Hippocampal formation (tissue), 2 donors: ENCODE results near the gene CSPG5.

Source experiments
- DNase-seq, 2 donors: peaks; one replicate each; lab custom pipeline; 2025; lab: John Stamatoyannopoulos, UW

Gene CSPG5, protein sequence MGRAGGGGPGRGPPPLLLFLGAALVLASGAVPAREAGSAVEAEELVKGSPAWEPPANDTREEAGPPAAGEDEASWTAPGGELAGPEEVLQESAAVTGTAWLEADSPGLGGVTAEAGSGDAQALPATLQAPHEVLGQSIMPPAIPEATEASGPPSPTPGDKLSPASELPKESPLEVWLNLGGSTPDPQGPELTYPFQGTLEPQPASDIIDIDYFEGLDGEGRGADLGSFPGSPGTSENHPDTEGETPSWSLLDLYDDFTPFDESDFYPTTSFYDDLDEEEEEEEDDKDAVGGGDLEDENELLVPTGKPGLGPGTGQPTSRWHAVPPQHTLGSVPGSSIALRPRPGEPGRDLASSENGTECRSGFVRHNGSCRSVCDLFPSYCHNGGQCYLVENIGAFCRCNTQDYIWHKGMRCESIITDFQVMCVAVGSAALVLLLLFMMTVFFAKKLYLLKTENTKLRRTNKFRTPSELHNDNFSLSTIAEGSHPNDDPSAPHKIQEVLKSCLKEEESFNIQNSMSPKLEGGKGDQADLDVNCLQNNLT

DNA sequence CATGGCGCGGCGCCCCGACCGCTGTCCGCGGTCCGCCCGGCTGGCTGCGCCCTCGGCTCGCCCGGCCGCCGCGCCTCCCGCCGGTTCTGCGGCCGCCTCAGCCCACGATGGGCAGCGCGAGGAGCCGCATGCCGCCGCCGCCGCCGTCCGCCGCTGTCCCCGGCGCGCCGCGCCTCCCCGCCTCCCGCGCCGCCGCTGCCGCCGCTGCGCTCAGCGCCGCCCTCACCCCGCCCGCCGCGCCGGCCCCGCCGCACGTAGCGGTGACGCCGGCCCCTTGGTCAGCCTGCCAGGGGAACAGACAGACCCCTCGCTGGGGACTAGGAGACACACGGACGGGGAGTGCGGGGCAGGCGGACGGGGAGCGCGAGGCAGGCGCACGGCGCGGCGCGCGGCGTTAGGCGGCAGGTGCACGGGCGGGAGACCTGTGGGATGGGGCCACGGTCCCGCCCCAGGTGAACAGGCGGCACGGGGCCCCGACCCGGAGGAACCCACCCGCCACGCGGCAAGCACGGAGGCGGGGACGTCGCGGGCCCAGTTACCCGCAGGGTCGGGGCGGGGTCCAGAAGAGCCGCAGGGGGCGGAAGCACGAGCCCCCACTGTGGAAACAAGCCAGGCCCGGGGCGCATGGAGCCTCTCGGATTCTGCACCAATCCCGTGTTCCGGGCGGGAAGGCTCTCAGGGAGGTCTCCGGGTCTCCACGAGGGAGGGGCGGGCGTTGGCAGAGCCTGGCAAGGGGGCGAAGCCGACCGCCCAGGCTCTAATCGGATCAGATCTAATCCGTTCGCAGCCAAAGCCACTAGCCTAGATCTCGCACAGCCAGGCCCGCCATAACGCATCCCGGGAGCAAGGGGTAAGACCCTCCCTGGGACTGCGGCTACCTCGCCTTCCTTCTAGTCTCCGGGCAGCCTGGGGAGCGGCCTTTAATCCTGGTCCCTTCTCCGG is at the start of gene CSPG5:
TSS of gene CSPG5 (minus strand) at position 175 of the 942 bp plus-strand sequence. CDS start at position 3, 172 bp downstream.
- DNase-seq = peak; percentile 22 to 23

DNA sequence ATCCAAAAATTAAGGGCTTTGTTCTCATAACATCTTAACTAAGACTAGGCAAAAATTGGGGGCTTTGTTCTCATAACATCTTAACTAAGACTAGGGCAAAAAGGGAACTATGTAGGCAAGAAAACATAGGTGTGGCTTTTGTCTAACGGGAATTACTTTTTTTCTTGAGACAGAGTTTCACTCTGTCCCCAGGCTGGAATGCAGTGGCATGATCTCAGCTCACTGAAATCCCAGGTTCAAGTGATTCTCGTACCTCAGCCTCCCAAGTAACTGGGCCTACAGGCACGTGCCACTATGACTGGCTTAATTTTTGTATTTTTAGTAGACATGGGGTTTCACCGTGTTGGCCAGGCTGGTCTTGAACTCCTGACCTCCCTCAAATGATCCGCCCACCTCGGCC is 49.8 kb upstream of the CSPG5 start:
- no peak for DNase-seq

DNA sequence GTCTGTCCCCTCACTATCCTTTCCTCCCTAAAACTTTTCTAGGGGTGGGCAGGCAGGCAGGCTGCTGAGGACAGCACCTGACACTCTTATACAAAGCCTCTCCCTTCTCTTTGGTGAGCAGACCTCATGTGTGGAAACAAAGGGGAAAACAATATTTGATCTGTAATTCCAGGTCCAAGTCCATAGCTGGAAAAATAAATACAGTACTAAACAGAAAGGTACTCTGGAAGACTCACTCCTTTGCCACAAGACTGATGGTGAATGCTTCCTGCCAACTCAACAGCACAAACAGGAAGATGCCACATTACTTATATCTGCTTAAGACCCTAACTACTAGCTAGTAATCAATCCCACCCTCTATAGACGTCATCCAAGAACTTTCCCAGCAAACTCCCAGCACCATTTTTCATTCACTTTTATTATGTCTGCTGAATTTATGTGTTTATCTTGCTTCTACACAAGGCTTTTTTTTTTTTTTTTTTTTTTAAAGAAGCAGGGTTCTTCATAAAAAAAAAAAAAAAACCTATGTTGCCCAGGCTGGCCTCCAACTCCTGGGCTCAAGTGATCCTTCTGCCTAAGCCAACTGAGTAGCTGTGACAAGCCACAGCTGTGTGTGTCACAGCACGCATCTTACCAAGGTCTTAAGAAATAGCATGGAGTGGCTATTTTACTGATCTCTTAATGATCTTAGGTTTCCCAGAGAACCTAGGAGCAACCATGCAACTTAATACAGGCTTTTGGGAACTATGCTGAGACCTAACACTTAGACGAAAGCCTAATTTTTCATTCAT is 44.2 kb upstream of the CSPG5 start:
- no peak for DNase-seq

DNA sequence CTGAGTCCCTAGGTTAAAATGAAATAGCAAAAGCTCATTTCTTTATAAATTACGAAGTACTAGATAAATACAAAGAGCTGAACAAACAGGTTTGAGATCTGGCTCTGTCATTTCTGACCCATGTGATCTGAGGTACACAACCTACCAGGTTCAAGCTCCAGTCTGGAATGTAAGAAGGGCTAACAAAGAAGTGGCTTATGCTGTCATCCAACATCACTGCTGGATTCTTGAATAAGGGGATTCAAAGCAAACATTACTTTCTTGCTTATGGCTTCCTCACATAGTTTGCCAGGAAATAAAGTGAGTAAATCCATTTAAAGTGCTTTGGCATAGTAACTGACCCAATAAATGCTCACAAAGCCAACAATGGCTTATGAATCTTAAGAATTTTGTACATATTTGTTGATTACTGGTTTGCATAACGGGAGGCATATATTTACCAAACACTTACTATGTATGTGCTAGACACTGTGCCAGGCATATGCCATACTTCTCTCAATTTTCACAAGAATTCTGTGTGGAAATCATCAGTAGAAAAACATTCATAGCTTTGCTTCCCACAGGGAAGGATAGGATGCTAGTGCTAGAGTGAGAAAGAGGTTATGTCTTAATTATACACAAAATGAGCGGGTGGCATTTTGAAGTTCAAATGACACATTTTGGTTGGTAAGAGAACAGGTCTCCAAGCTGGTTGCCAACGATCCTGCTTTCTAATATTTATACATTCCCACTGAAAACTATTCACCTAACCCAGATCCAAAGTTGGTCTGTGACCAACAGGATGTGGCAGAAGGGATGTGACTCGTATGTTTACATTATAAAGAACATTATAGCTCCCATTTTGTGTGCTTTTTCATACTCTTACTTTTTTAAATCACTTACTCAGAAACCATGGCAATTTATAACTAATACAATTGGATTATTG is 38.7 kb upstream of the CSPG5 start:
- DNase-seq = no peak

DNA sequence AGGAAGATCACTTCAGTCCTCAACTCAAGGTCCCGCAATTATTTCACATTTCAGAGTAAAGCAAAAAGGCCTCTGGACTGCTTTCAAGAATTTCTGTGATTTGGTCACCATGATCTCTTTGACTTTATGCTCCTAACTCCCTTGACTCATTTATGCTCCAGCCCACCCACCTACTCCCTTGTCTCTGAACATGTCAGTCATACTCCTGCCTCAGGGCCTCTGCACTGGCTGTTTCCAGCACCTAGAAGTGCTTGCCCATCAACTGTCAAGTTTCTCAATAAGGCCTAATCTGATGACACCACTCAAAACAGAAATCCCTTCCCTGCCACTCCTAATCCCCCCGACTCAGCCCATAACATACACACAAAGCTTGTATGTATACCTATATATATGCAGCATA is 36.1 kb upstream of the CSPG5 start:
- DNase-seq = no peak

DNA sequence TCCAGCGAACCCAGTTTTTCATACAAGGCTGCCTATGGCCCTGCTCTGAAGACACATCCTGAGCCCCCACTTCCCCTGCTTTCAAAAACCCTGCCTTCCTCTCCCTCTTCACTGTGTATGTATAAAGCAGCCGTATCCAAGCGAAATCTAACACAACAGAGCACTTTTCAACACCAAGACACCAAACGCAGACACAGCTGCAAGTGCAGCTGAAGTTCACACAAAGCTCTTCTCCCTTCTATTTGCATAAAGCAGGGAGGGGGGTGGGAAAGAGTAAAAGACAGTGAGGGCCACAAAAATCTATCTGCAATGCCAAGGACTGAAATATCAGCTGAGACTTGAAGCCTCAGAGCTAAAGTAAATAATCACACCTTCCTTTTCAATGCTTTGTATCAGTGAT is 35.1 kb upstream of the CSPG5 start:
- DNase-seq = peak; percentile 32 to 55

GRCh38 chr3:47612879-47613278 is 34.2 kb upstream of the CSPG5 start:
- DNase-seq = no peak

GRCh38 chr3:47612178-47612577 is 33.5 kb upstream of the CSPG5 start:
- DNase-seq = peak in 1 of 2 donors; percentile 27

GRCh38 chr3:47611576-47611975 is 32.9 kb upstream of the CSPG5 start:
- DNase-seq = peak in 1 of 2 donors; percentile 28

GRCh38 chr3:47610583-47610982 is 31.9 kb upstream of the CSPG5 start:
- no peak for DNase-seq

DNA sequence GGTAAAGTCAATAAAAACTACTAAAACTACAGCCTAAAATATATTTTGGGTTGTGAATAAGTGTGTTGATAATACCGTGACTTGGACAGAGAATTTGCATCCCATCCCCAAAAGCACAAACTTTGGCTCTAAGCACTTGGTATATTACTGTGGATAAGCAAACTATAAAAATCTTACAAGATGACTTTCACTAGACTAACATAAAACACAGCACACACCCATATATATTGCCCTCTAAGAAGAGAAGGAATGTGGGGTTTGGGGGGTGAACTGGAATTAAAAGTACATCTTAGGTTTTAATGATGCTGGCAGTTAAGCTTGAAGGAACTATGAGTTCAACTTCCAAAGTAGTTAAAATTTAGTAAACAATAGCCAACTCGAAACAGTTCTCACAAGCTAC is 28.7 kb upstream of the CSPG5 start:
- no peak for DNase-seq

GRCh38 chr3:47606165-47606564 is 27.5 kb upstream of the CSPG5 start:
- DNase-seq = no peak

GRCh38 chr3:47605652-47606051 is 27.0 kb upstream of the CSPG5 start:
- no peak for DNase-seq

DNA sequence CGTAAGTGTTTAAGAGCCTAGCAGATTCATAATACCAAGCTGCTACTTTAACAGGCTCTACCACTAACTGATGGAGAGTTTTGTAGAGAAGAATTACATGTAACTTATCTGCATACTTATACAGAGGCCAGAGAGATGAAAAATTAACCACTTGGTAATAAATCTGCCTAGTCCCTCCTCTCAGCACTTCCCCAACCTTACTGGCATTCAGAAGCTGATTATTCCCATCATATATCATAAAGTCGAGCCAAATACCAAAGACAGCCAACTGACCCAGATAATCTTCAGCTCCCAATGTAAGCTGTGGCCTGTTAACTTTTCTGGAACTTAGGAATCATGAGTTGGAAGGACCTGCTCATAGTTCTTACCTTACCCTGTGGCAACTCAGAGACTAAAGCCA is 25.5 kb upstream of the CSPG5 start:
- no peak for DNase-seq

DNA sequence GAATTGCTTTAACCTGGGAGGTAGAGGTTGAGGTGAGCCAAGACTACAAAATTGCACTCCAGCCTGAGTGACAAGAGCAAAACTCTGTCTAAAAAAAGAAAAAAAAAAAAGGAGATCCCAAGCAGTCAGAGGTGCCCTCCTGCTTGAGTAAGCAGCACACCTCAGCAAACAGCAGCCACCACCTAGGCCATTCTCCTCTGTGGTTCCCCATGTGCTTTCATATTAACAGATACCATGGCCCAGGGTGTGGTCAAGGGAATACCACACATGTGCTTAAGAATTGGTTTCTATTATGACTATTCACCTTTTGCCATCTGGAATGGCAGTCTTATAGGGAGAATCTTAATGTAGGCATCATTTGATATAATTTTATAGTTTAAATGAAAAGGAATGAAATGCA is 24.7 kb upstream of the CSPG5 start:
- no peak for DNase-seq

DNA sequence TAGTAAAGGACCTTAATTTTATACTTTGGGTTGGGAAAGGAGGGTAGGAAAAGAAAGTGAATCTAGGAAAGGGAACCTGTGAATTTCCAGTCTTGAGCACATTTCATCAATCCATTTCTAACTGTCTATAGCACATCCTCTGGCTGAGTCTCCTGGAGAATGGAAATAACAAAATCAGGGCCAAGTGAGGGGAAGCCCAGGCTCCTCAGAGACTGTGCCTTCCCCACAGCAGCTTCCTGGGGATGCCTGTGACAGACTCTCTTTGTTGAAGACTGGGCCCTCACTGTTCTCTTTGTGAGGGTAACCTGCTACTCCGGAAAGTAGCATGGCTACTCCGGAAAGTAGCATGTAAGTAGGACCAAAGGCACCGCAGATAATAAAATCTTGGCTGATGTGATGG is 22.6 kb upstream of the CSPG5 start:
- peak; percentile 30 to 52 for DNase-seq

DNA sequence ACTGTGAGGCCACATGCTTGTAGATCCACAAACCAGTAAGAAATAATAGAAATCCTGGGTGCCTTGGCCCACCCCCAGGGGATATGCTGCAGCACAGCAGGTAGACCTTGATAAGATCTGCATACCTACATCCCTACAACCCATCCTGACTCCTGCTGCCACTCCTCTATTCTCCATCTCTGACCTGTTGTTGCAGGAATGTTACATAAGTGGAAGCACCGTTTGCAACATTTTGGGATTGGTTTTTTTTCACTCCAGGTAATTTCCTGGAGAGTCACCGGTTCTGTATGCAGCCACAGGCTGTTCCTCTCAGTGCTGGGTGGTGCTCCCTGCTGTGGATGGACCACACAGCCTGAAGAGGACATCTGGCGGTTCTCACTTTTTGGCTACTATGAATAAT is 16.1 kb upstream of the CSPG5 start:
- DNase-seq = no peak

DNA sequence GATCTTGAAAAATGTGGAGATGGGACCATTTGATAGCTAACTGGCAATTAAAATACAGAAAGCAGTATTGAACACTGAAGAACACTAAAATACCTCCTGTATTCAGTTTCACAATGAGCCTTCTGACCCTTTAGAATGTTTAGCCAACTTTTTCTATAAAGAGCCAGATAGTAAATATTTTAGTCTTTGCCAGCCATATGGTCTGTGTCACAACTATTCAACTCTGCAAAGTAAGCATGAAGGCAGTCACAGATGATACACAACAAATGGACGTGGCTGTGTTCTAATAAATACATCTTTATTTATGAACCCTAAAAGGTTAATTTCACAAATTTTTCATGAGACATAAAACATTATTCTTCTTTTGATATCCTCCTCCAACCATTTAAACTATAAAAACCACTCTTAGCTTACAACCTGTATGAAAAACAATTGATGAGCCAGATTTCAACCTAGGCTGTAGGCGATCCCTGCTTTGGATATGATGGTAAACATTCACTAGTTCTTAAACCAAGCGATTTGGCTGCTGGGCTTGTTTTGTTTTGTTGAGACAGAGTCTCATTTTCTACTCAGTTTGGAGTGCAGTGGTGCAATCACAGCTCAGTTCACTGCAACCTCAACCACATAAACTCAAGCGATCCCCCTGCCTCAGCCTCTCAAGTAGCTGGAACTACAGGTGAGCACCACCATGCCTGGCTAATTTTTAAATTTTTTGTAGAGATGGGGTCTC is 13.6 kb upstream of the CSPG5 start:
- DNase-seq = no peak

- no peak for DNase-seq
Measured at GRCh38 chr3:47590216-47590615, 11.6 kb upstream of the CSPG5 start.

- no peak for DNase-seq
Measured at GRCh38 chr3:47588587-47588986, 9.9 kb upstream of the CSPG5 start.
